Measurements from ENCODE around the gene MDFIC.

- TF ChIP-seq CTCF (IDR thresholded peaks at IDR 0.05) = no peak
- no peak for TF ChIP-seq POLR2A (IDR thresholded peaks at IDR 0.05)
- no peak for TF ChIP-seq POLR2AphosphoS5 (IDR thresholded peaks at IDR 0.05)
Measured at GRCh38 chr7:114934086-114934485, 12.2 kb downstream of the MDFIC start.

Measured in upper lobe of left lung (tissue), 4 donors.